Measurements from ENCODE around the gene GINS1.
A peak's percentile ranks its signal among the peaks of the same experiment; 100 is the strongest.

The GINS1 gene

GRCh38 chr20:25407311-25408169 is at the start of gene GINS1:
TSS of gene GINS1 (plus strand) at chr20:25407673. CDS start at chr20:25407821, 148 bp downstream.
- no peaks in the 10 kb centered on the region for H3K36me3 ChIP-seq (ENCODE audit: control insufficient read depth in 2 of 2, insufficient read depth in 2 of 2, low read length in 2 of 2)
- peaks cover 13% of the 10 kb centered on the region for H3K4me1 ChIP-seq (ENCODE audit: control insufficient read depth, insufficient read depth, low read length)
- H3K27me3 ChIP-seq (ENCODE audit: control insufficient read depth in 1 of 2, insufficient read depth in 2 of 2, low read length in 2 of 2), result no peaks in the 10 kb centered on the region
- H3K9me3 ChIP-seq (ENCODE audit: control insufficient read depth in 2 of 2, low read length in 2 of 2), result peaks cover 3 to 12% of the 10 kb centered on the region in 2 donors
- no peak within 1 kb of the TSS for H3K27ac ChIP-seq (ENCODE audit: low read length)
- H3K9ac ChIP-seq (ENCODE audit: low read length in 2 of 2), result peak within 1 kb of the TSS; percentile 65 to 76
- peak within 1 kb of the TSS; percentile 75 to 84 for H3K4me3 ChIP-seq (ENCODE audit: low read length in 2 of 2)

- Histone ChIP-seq H3K36me3 (ENCODE audit: control insufficient read depth in 2 of 2, insufficient read depth in 2 of 2, low read length in 2 of 2) (no peaks in the 10 kb centered on the region), H3K9me3 (ENCODE audit: control insufficient read depth in 2 of 2, low read length in 2 of 2) (no peaks in the 10 kb centered on the region), H3K9ac (ENCODE audit: low read length in 2 of 2) (peak overlapping the region in 1 of 2 donors; percentile 21), H3K4me1 (ENCODE audit: control insufficient read depth, insufficient read depth, low read length) (peaks cover 2% of the 10 kb centered on the region), H3K4me3 (ENCODE audit: low read length in 2 of 2) (no peak overlapping the region), H3K27ac (ENCODE audit: low read length) (no peak overlapping the region), H3K27me3 (ENCODE audit: control insufficient read depth in 1 of 2, insufficient read depth in 2 of 2, low read length in 2 of 2) (no peaks in the 10 kb centered on the region)
These were observed 46.7 kb upstream of the GINS1 start for GRCh38 chr20:25360631-25361286.

- H3K9me3 ChIP-seq (ENCODE audit: control insufficient read depth in 2 of 2, low read length in 2 of 2), result no peaks in the 10 kb centered on the region
- H3K4me1 ChIP-seq (ENCODE audit: control insufficient read depth, insufficient read depth, low read length), result peaks cover 2% of the 10 kb centered on the region
- no peaks in the 10 kb centered on the region for H3K36me3 ChIP-seq (ENCODE audit: control insufficient read depth in 2 of 2, insufficient read depth in 2 of 2, low read length in 2 of 2)
- no peaks in the 10 kb centered on the region for H3K27me3 ChIP-seq (ENCODE audit: control insufficient read depth in 1 of 2, insufficient read depth in 2 of 2, low read length in 2 of 2)
- no peak overlapping the region for H3K27ac ChIP-seq (ENCODE audit: low read length)
- H3K4me3 ChIP-seq (ENCODE audit: low read length in 2 of 2), result no peak overlapping the region
- no peak overlapping the region for H3K9ac ChIP-seq (ENCODE audit: low read length in 2 of 2)
These were observed 46.2 kb upstream of the GINS1 start for GRCh38 chr20:25361287-25361683.

- Histone ChIP-seq H3K27ac (ENCODE audit: low read length) (no peak overlapping the region), H3K9me3 (ENCODE audit: control insufficient read depth in 2 of 2, low read length in 2 of 2) (no peaks in the 10 kb centered on the region), H3K4me3 (ENCODE audit: low read length in 2 of 2) (no peak overlapping the region), H3K36me3 (ENCODE audit: control insufficient read depth in 2 of 2, insufficient read depth in 2 of 2, low read length in 2 of 2) (no peaks in the 10 kb centered on the region), H3K27me3 (ENCODE audit: control insufficient read depth in 1 of 2, insufficient read depth in 2 of 2, low read length in 2 of 2) (no peaks in the 10 kb centered on the region), H3K9ac (ENCODE audit: low read length in 2 of 2) (no peak overlapping the region), H3K4me1 (ENCODE audit: control insufficient read depth, insufficient read depth, low read length) (peaks cover 2% of the 10 kb centered on the region)
These were observed 43.2 kb upstream of the GINS1 start for GRCh38 chr20:25364180-25364788.

- Histone ChIP-seq H3K36me3 (ENCODE audit: control insufficient read depth in 2 of 2, insufficient read depth in 2 of 2, low read length in 2 of 2) (no peaks in the 10 kb centered on the region), H3K27me3 (ENCODE audit: control insufficient read depth in 1 of 2, insufficient read depth in 2 of 2, low read length in 2 of 2) (no peaks in the 10 kb centered on the region), H3K27ac (ENCODE audit: low read length) (no peak overlapping the region), H3K4me3 (ENCODE audit: low read length in 2 of 2) (no peak overlapping the region), H3K9ac (ENCODE audit: low read length in 2 of 2) (no peak overlapping the region), H3K9me3 (ENCODE audit: control insufficient read depth in 2 of 2, low read length in 2 of 2) (no peaks in the 10 kb centered on the region), H3K4me1 (ENCODE audit: control insufficient read depth, insufficient read depth, low read length) (peaks cover 2% of the 10 kb centered on the region)
These were observed 42.4 kb upstream of the GINS1 start for GRCh38 chr20:25364879-25365699.

- H3K9me3 ChIP-seq (ENCODE audit: control insufficient read depth in 2 of 2, low read length in 2 of 2), result no peaks in the 10 kb centered on the region
- H3K27ac ChIP-seq (ENCODE audit: low read length), result no peak overlapping the region
- H3K9ac ChIP-seq (ENCODE audit: low read length in 2 of 2), result no peak overlapping the region
- H3K4me1 ChIP-seq (ENCODE audit: control insufficient read depth, insufficient read depth, low read length), result no peaks in the 10 kb centered on the region
- H3K36me3 ChIP-seq (ENCODE audit: control insufficient read depth in 2 of 2, insufficient read depth in 2 of 2, low read length in 2 of 2), result no peaks in the 10 kb centered on the region
- H3K27me3 ChIP-seq (ENCODE audit: control insufficient read depth in 1 of 2, insufficient read depth in 2 of 2, low read length in 2 of 2), result no peaks in the 10 kb centered on the region
- H3K4me3 ChIP-seq (ENCODE audit: low read length in 2 of 2), result no peak overlapping the region
These were observed 38.9 kb upstream of the GINS1 start for GRCh38 chr20:25368526-25368925.

GRCh38 chr20:25368976-25369375 is 38.5 kb upstream of the GINS1 start:
- H3K9me3 ChIP-seq (ENCODE audit: control insufficient read depth in 2 of 2, low read length in 2 of 2), result no peaks in the 10 kb centered on the region
- no peaks in the 10 kb centered on the region for H3K27me3 ChIP-seq (ENCODE audit: control insufficient read depth in 1 of 2, insufficient read depth in 2 of 2, low read length in 2 of 2)
- no peak overlapping the region for H3K4me3 ChIP-seq (ENCODE audit: low read length in 2 of 2)
- H3K27ac ChIP-seq (ENCODE audit: low read length), result no peak overlapping the region
- no peaks in the 10 kb centered on the region for H3K4me1 ChIP-seq (ENCODE audit: control insufficient read depth, insufficient read depth, low read length)
- H3K9ac ChIP-seq (ENCODE audit: low read length in 2 of 2), result no peak overlapping the region
- no peaks in the 10 kb centered on the region for H3K36me3 ChIP-seq (ENCODE audit: control insufficient read depth in 2 of 2, insufficient read depth in 2 of 2, low read length in 2 of 2)

- Histone ChIP-seq H3K36me3 (ENCODE audit: control insufficient read depth in 2 of 2, insufficient read depth in 2 of 2, low read length in 2 of 2) (no peaks in the 10 kb centered on the region), H3K9me3 (ENCODE audit: control insufficient read depth in 2 of 2, low read length in 2 of 2) (no peaks in the 10 kb centered on the region), H3K27me3 (ENCODE audit: control insufficient read depth in 1 of 2, insufficient read depth in 2 of 2, low read length in 2 of 2) (no peaks in the 10 kb centered on the region), H3K27ac (ENCODE audit: low read length) (no peak overlapping the region), H3K4me1 (ENCODE audit: control insufficient read depth, insufficient read depth, low read length) (no peaks in the 10 kb centered on the region), H3K4me3 (ENCODE audit: low read length in 2 of 2) (no peak overlapping the region), H3K9ac (ENCODE audit: low read length in 2 of 2) (no peak overlapping the region)
These were observed 37.9 kb upstream of the GINS1 start for GRCh38 chr20:25369529-25369928.

- no peaks in the 10 kb centered on the region for H3K27me3 ChIP-seq (ENCODE audit: control insufficient read depth in 1 of 2, insufficient read depth in 2 of 2, low read length in 2 of 2)
- H3K9ac ChIP-seq (ENCODE audit: low read length in 2 of 2), result no peak overlapping the region
- no peaks in the 10 kb centered on the region for H3K36me3 ChIP-seq (ENCODE audit: control insufficient read depth in 2 of 2, insufficient read depth in 2 of 2, low read length in 2 of 2)
- no peaks in the 10 kb centered on the region for H3K4me1 ChIP-seq (ENCODE audit: control insufficient read depth, insufficient read depth, low read length)
- H3K27ac ChIP-seq (ENCODE audit: low read length), result no peak overlapping the region
- H3K9me3 ChIP-seq (ENCODE audit: control insufficient read depth in 2 of 2, low read length in 2 of 2), result no peaks in the 10 kb centered on the region
- H3K4me3 ChIP-seq (ENCODE audit: low read length in 2 of 2), result no peak overlapping the region
These were observed 37.5 kb upstream of the GINS1 start for GRCh38 chr20:25369971-25370370.

GRCh38 chr20:25372584-25373336 is 34.7 kb upstream of the GINS1 start:
- no peaks in the 10 kb centered on the region for H3K27me3 ChIP-seq (ENCODE audit: control insufficient read depth in 1 of 2, insufficient read depth in 2 of 2, low read length in 2 of 2)
- no peaks in the 10 kb centered on the region for H3K4me1 ChIP-seq (ENCODE audit: control insufficient read depth, insufficient read depth, low read length)
- no peak overlapping the region for H3K4me3 ChIP-seq (ENCODE audit: low read length in 2 of 2)
- no peaks in the 10 kb centered on the region for H3K9me3 ChIP-seq (ENCODE audit: control insufficient read depth in 2 of 2, low read length in 2 of 2)
- H3K9ac ChIP-seq (ENCODE audit: low read length in 2 of 2), result no peak overlapping the region
- no peaks in the 10 kb centered on the region for H3K36me3 ChIP-seq (ENCODE audit: control insufficient read depth in 2 of 2, insufficient read depth in 2 of 2, low read length in 2 of 2)
- H3K27ac ChIP-seq (ENCODE audit: low read length), result no peak overlapping the region
